ENCODE results near the gene KIRREL3. TPM values are rescaled to one million over a fixed set of nuclear protein-coding genes. Genes with fewer than 3 reads are reported as not detected.

The KIRREL3 gene
- polyA plus RNA-seq, 3 donors, result 2.1 to 2.6 (median 2.5) TPM

- DNase-seq (ENCODE audit: extremely low read depth in 1 of 11, low read depth in 9 of 11, low spot score in 4 of 11), result no peak
Observed at GRCh38 chr11:126484266-126484665, 516.3 kb downstream of the KIRREL3 start.

DNA sequence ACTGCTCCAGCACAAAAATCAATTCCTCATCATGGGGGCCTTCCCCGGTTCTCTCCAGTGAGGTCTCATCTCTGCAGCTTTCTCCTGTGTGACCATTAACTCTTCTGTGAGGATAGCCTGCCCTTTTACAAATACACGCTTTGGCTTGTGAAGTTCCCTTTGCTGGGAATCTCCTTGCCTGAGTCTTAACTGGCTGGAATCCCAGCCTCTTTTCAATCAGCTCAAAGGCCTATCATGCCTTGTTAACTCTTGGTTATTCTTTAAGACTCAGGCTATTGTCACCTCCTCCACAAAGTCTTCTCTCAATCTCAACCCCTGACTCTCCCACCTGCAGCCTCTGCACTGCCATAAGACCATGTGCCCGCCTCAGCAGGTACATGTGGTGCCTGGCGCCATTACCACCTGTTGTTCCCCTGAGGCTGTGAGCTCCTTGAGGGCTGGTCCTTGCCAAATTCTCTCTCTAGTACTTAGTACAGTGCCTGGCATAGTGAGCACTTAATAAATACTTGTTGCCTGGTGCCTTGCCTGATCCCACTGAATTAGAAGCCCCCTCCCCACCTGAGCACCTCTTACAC is 516.9 kb downstream of the KIRREL3 start:
- no peak for DNase-seq (ENCODE audit: extremely low read depth in 1 of 11, low read depth in 9 of 11, low spot score in 4 of 11)

DNA sequence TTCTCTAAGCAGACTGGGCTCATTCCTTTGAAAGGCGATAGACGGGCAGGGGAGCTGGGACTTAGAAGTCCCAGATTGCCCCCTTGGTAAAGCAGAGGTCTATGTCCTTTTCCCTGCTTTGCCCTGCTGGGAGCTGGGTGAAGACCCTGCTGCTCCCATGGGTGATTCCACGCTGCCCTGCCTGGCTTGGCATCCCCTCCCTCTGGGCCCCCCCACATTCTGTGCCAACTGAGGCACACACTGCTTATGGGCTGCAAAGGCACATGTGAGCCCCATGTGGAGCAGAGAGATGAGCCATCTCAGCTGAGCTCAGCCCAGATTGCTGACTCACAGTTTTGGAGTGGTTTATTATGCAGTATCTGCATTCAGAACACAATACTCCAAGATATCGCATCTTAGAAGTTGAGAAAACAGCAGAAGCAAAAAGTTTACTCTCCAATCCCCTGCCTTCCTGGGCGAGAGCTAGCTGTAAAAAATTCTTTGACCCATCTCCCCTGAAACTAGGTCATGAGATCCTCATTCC is 517.9 kb downstream of the KIRREL3 start:
- no peak for DNase-seq (ENCODE audit: extremely low read depth in 1 of 11, low read depth in 9 of 11, low spot score in 4 of 11)

- no peak for DNase-seq (ENCODE audit: extremely low read depth in 1 of 11, low read depth in 9 of 11, low spot score in 4 of 11)
Observed at GRCh38 chr11:126481303-126481680, 519.3 kb downstream of the KIRREL3 start.

- DNase-seq (ENCODE audit: extremely low read depth in 1 of 11, low read depth in 9 of 11, low spot score in 4 of 11), result peak; percentile 73 to 85 (median 79)
Observed at GRCh38 chr11:126480410-126481302, 519.9 kb downstream of the KIRREL3 start.

GRCh38 chr11:126480015-126480409 is 520.6 kb downstream of the KIRREL3 start:
- DNase-seq (ENCODE audit: extremely low read depth in 1 of 11, low read depth in 9 of 11, low spot score in 4 of 11), result no peak

DNA sequence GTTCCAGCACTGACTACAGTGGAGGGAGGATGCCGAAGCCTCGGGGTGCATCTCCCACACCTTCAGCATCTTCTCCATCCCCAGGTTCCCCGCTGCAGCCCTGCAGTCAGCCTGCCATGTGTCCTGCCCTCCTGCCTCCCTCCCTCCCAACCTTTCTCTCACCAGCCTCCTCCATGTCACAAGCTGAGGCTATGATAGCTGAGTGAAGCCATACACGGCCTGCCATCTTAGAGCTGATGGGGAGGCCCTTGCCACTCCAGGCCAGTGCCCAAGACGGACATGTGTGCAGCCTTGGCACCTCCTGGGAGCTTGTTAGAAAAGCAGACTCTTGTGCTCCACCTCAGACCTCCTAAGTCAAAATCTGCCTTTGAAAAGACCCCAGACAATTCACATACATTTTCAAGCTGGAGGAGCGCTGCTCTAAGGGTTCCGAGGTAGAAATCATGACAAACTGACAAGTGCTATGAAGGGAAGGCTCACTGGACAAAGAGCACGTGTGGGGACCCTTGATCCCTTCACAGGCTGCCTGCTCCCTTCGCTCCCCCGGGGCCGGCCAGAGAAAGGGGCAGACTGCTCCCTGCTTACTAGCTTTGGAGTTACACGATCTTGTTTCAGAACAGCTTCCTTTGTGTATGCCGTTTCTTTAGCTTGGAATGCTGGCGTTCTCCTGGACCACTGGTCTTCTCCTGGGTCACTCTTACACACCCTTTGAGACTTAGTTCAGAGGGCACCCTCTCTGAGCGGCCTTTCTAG is 521.2 kb downstream of the KIRREL3 start:
- no peak for DNase-seq (ENCODE audit: extremely low read depth in 1 of 11, low read depth in 9 of 11, low spot score in 4 of 11)

DNA sequence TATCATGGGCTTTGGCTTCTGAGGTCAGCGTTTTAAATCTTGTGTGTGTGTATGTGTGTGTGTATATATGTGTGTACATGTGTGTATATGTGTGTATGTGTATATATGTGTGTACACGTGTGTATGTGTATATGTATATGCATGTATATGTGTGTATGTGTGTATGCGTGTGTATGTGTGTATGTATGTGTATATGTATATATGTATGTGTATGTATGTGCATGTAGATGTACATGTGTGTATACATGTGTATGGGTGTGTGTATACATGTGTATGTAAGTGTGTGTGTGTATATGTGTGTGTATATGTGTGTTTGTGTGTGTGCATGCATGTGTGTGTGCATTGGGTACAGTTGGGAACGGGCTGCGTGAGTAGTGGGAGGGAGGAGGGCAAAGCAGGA is 522.1 kb downstream of the KIRREL3 start:
- no peak for DNase-seq (ENCODE audit: extremely low read depth in 1 of 11, low read depth in 9 of 11, low spot score in 4 of 11)

DNA sequence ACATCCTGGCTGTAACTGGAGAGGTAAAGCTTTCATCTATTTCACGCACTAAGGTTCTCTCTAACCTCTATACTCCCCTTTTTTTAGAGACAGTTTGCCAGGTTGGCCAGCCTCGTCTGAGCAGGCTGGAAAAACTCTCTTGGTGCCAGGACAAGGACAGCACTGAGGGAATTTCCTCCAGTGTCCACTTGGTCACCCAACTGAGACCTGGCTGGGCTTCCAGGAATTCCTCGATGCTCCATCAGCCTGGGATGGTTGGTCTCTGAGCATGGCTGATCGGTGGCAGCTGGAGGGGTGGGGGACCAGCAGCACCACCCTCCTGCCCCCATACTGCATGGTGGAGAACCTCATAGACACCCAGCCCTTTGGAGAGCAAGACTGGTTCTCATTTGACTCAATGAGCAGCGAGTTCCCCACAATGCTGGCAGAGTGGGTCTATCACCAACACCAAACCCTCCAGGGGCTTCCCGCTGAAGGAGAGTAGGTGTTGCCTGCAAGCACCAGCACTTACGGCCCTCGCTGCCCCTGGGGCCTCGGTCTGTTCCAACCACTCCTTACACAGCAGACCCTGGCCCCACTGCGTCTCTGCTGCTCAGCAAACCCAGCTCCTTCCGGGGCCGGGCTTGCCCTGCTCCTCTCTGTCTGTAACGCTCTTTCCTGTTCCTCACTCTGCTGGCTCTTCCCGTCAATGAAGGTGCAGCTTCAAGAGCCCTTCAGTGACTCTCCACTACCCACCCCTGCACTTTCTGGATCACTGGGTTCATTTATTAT is 522.9 kb downstream of the KIRREL3 start:
- no peak for DNase-seq (ENCODE audit: extremely low read depth in 1 of 11, low read depth in 9 of 11, low spot score in 4 of 11)

- DNase-seq (ENCODE audit: extremely low read depth in 1 of 11, low read depth in 9 of 11, low spot score in 4 of 11), result no peak
Observed at GRCh38 chr11:126476977-126477376, 523.6 kb downstream of the KIRREL3 start.

- no peak for DNase-seq (ENCODE audit: extremely low read depth in 1 of 11, low read depth in 9 of 11, low spot score in 4 of 11)
Observed at GRCh38 chr11:126476266-126476924, 524.2 kb downstream of the KIRREL3 start.

DNA sequence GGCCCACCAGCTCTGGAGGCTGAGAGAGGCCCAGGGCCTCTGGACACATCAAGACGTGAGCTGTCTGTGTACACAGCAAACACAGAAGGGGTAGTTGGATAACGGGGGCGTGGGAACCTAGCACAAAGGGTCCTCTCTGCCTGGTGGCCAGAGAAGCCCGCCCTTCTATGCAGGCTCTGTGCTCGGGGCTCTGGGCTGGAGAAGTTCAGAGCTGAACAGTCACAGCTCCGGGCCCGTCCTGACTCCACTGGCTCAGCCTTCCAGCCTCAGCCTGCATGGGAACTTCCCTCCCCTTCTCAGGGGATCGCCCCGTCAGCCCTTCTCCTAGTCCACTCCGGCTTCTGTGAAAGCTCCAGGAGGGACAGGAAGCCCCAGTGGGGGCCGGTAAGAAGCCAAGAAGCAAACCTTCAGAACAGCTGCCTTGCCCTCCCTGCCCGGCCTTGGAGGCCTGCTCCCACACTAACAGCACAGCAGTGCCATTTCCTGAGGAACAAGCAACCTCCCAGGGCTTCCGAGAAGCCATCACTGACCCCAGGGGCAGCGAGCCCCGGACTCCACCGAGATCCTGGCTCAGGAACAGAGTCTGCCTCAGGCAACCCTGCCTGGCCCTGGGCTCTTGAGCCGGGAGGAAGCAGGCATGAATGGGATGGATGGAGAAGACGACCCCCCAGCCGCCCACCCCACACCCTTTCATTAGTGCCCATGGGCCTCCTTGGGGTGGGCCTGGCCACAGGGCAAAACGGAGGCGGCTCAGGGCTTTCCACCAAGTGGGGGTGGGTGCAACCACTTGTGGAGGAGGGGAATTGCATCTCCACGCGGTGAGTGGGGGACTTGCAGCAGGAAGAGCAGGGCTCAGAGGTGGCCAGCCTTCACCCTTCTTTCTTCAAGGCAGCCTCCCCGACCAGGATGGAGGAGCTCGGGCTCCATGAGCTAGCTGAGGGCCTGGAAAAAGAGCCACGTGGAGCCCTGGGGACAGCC is 525.3 kb downstream of the KIRREL3 start:
- DNase-seq (ENCODE audit: extremely low read depth in 1 of 11, low read depth in 9 of 11, low spot score in 4 of 11), result no peak

GRCh38 chr11:126474220-126474619 is 526.4 kb downstream of the KIRREL3 start:
- no peak for DNase-seq (ENCODE audit: extremely low read depth in 1 of 11, low read depth in 9 of 11, low spot score in 4 of 11)

- DNase-seq (ENCODE audit: extremely low read depth in 1 of 11, low read depth in 9 of 11, low spot score in 4 of 11), result no peak
Observed at GRCh38 chr11:126473269-126473668, 527.3 kb downstream of the KIRREL3 start.

- no peak for DNase-seq (ENCODE audit: extremely low read depth in 1 of 11, low read depth in 9 of 11, low spot score in 4 of 11)
Observed at GRCh38 chr11:126469311-126469710, 531.3 kb downstream of the KIRREL3 start.

DNA sequence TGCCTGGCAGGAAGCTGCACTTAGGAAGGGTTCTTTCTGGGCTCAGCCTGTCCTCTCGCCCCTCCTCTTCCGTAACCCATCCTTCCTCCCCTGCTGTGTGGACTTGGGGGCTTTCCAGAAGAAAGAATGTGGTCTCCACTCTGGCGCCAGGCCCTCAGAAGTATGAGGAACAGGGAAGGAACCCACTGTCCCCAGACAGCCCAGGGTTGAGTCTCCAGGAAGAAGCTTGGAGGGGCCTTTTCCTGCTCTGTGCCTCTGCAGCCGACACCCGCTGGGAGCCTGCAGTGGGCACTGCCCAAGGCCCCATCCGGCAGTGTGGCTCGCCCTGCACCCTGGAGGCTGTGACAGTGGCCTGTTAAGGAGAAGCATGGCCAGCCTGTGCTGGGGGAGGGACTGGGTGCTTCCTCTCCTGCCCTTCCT is 532.5 kb downstream of the KIRREL3 start:
- DNase-seq (ENCODE audit: extremely low read depth in 1 of 11, low read depth in 9 of 11, low spot score in 4 of 11), result no peak

DNA sequence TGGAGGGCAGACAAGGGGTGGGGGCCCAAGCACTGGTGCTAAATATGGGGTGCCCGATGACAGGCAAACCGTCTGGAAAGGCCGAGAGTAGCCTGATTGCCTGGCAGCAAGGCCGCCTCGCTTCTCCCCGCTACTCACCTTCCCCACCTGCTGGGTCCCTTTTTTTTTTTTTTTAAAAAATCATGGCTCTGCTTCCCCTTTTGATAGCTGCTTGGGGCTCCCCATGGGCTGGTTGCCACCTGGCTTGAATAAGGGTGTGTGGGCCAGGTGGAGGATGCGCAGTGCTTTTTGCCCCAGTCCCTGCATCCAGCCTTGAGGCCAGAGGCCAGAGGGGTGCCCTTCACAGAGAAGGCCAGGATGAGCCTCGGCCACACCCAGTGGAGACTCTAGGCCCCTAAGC is 533.1 kb downstream of the KIRREL3 start:
- no peak for DNase-seq (ENCODE audit: extremely low read depth in 1 of 11, low read depth in 9 of 11, low spot score in 4 of 11)

GRCh38 chr11:126467046-126467370 is 533.6 kb downstream of the KIRREL3 start:
- DNase-seq (ENCODE audit: extremely low read depth in 1 of 11, low read depth in 9 of 11, low spot score in 4 of 11), result no peak

Measured in renal cortex interstitium (tissue), 11 donors.